ENCODE measurements around the gene SLC16A10. TPM values are rescaled to one million over a fixed set of nuclear protein-coding genes. Genes with fewer than 3 reads are reported as not detected.

The SLC16A10 gene
- total RNA-seq, 4 donors from 2014 or later: under 0.01 to 3.8 (median 1.2) TPM; not detected in 1

DNA sequence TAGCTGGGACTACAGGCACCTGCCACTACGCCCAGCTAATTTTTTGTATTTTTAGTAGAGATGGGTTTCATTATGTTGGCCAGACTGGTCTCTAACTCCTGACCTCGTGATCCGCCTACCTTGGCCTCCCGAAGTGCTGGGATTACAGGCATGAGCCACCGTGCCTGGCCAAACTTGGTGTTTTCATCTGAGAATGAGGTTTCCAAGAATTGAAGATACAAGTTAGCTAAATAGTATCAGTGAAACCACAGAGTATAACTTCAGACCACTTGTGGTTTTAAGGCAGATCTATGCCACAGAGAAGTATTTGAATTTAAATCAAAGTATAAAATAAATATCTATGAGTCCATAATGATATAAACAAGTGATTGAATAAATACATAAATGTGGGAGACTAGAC is 70.1 kb downstream of the SLC16A10 start:
- TF ChIP-seq POLR2A (IDR thresholded peaks at IDR 0.05): no peak
- TF ChIP-seq, protein P1, sequence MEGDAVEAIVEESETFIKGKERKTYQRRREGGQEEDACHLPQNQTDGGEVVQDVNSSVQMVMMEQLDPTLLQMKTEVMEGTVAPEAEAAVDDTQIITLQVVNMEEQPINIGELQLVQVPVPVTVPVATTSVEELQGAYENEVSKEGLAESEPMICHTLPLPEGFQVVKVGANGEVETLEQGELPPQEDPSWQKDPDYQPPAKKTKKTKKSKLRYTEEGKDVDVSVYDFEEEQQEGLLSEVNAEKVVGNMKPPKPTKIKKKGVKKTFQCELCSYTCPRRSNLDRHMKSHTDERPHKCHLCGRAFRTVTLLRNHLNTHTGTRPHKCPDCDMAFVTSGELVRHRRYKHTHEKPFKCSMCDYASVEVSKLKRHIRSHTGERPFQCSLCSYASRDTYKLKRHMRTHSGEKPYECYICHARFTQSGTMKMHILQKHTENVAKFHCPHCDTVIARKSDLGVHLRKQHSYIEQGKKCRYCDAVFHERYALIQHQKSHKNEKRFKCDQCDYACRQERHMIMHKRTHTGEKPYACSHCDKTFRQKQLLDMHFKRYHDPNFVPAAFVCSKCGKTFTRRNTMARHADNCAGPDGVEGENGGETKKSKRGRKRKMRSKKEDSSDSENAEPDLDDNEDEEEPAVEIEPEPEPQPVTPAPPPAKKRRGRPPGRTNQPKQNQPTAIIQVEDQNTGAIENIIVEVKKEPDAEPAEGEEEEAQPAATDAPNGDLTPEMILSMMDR (IDR thresholded peaks at IDR 0.05): no peak
- H3K27ac ChIP-seq: no peak overlapping the region
- H3K9me3 ChIP-seq: no peaks in the 10 kb centered on the region
- H3K4me1 ChIP-seq: no peaks in the 10 kb centered on the region
- no peak for DNase-seq
- no peaks in the 10 kb centered on the region for H3K36me3 ChIP-seq
- intact Hi-C loops (cut with DNase I; ENCODE audit: low total_unique reads): no loop called here
- H3K4me3 ChIP-seq: no peak overlapping the region
- no peaks in the 10 kb centered on the region for H3K27me3 ChIP-seq

DNA sequence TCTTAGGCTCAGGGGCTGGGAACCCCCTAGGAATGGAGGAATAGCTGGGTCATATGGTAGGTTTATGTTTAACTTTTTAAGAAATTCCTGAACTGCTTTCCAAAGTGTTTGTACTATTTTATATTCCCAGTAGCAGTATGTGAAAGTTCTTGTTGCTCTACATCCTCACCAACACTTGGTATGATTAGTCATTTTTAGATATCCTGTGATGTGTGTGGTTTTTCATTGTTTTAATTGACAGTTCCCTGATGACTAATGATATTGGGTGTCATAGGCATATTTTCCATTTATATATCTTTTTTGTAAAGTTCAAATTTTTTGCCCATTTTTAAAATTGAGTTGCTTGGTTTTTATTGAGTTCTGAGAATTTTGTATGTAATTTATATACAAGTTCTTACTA is 72.3 kb downstream of the SLC16A10 start:
- Histone ChIP-seq H3K27me3 (no peaks in the 10 kb centered on the region), H3K9me3 (no peaks in the 10 kb centered on the region), H3K27ac (no peak overlapping the region), H3K4me3 (no peak overlapping the region), H3K36me3 (no peaks in the 10 kb centered on the region), H3K4me1 (no peaks in the 10 kb centered on the region)
- DNase-seq: no peak
- TF ChIP-seq, protein P1 (IDR thresholded peaks at IDR 0.05): no peak
- no peak for TF ChIP-seq POLR2A (IDR thresholded peaks at IDR 0.05)
- intact Hi-C loops (cut with DNase I; ENCODE audit: low total_unique reads): no loop called here

DNA sequence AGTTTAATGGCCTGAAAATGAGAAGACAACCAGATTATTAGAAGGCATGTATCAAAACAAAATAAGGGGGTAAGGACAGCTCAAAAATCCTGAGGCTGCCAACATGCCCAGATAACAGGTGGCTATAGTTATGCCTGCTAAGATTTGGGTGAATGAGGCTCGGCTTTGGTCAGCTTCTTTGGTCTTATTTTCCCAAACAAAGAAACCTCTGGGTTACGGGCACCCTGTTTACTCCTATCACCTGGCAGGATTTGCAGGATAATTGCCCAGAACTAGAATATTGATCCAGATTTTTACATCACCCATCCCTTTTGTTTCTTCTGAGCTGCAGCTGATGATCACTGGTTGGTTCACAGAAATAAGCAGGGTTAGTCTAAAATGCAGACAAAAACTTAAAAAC is 74.3 kb downstream of the SLC16A10 start:
- no peak overlapping the region for H3K4me3 ChIP-seq

DNA sequence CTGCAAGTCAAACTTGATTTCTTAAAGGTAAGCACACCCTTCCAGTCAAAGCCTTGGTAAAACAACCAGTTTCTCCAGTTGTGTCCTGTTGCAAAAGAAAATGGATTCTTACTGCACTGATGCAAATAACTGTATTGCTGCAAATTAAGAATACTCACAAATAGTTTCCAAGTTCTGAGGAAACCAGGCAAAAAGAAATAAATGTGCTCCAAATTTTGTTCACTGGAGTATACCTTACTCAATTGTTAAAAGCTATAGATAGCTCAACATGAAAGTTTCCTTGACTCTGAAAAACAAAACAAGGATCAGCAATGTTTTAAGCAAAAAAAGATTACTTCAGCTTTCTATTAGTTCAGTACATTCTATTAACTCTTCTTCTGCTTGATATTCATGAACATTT is 75.2 kb downstream of the SLC16A10 start:
- Histone ChIP-seq H3K27ac (no peak overlapping the region), H3K4me1 (no peaks in the 10 kb centered on the region), H3K4me3 (no peak overlapping the region), H3K27me3 (no peaks in the 10 kb centered on the region), H3K36me3 (no peaks in the 10 kb centered on the region), H3K9me3 (no peaks in the 10 kb centered on the region)
- intact Hi-C loops (cut with DNase I; ENCODE audit: low total_unique reads): no loop called here
- TF ChIP-seq, protein P1 (IDR thresholded peaks at IDR 0.05): no peak
- TF ChIP-seq POLR2A (IDR thresholded peaks at IDR 0.05): no peak
- no peak for DNase-seq

More for the DNA sequence above, 74.3 kb downstream of the SLC16A10 start:
- Histone ChIP-seq H3K36me3 (no peaks in the 10 kb centered on the region), H3K4me1 (no peaks in the 10 kb centered on the region), H3K9me3 (no peaks in the 10 kb centered on the region), H3K27me3 (no peaks in the 10 kb centered on the region), H3K27ac (no peak overlapping the region)
- no peak for DNase-seq
- intact Hi-C loops (cut with DNase I; ENCODE audit: low total_unique reads): no loop called here
- TF ChIP-seq, protein P1 (IDR thresholded peaks at IDR 0.05): no peak
- TF ChIP-seq POLR2A (IDR thresholded peaks at IDR 0.05): no peak

DNA sequence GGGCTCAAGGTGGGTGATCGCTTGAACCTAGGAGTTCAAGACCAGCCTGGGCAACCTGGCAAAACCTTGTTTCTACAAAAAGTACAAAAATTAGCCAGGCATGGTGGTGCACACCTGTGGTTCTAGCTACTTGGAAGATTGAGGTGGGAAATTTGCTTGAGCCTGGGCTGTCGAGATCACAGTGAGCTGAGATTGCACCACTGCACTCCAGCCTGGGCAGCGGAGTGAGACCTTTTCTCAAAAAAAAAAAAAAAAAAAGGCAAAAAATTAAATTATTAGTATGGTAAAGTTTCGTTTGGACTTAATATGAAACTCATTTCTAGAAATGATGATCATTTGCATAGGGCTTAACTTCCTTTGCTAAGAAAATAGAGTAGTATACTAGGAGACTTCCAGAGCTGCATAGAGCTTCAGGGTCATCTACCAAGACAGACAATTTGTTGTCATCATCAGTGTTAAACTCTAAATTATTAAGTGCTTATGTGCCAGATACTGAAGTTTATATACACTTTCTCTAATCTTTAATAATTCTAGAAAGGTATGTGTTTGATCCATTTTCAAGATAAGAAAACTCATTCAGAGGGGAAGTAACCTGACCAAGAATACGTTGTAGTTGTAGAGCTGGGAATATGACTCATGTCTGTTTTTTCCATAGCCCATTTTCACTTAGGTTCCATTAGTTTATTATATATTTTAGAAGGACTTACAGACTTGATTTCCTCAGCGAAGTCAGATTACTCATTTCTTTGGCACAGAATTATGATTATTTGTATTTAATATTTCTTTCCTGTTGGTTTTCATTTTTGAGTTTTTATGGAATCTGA is 84.5 kb downstream of the SLC16A10 start:
- Histone ChIP-seq H3K4me1 (no peaks in the 10 kb centered on the region), H3K27me3 (no peaks in the 10 kb centered on the region), H3K9me3 (no peaks in the 10 kb centered on the region), H3K27ac (no peak overlapping the region), H3K4me3 (no peak overlapping the region), H3K36me3 (no peaks in the 10 kb centered on the region)
- intact Hi-C loops (cut with DNase I; ENCODE audit: low total_unique reads): no loop called here
- TF ChIP-seq POLR2A (IDR thresholded peaks at IDR 0.05): no peak
- TF ChIP-seq, protein P1 (IDR thresholded peaks at IDR 0.05): no peak
- DNase-seq: no peak
